ENCODE results near the gene NEXMIF. TPM values are rescaled to one million over a fixed set of nuclear protein-coding genes. Genes with fewer than 3 reads are reported as not detected.
"Not testable (repeated sequence)": the region's sequence is repeated elsewhere in the genome, so short reads cannot be mapped to it uniquely, and the experiment has no call there.

NEXMIF gene
- total RNA-seq, 2 donors from 2014 or later, result 0.70 to 0.94 TPM

DNA sequence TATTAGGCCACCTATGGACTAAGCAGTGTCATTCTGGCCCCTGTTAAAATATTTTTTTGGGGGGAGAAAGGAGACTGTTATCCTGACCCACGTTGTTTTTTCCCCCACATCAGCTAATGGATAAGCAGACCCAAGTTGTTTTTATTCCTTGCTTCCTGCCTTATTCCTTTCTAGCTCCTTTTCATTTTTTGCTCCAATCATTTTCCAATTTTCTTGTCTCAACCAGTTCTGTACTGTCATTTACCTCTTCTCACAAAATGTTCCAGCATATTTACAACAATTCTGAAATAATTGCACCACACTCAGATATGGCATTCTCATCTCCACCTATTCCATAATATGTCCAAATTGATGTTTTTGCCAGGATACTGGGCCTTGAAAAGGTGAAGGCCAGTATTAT is 150.3 kb downstream of the NEXMIF start:
- ATAC-seq, result no peak
- Mint-ChIP-seq H3K36me3 (ENCODE audit: low read depth) (no peaks in the 10 kb centered on the region), H3K4me3 (no peak overlapping the region), H3K4me1 (no peaks in the 10 kb centered on the region), H3K27me3 (no peaks in the 10 kb centered on the region), H3K27ac (no peak overlapping the region)
- no peaks in the 10 kb centered on the region for H3K9me3 ChIP-seq (ENCODE audit: control insufficient read depth, low read length, poor library complexity, severe bottlenecking)
- DNase-seq, result no peak

DNA sequence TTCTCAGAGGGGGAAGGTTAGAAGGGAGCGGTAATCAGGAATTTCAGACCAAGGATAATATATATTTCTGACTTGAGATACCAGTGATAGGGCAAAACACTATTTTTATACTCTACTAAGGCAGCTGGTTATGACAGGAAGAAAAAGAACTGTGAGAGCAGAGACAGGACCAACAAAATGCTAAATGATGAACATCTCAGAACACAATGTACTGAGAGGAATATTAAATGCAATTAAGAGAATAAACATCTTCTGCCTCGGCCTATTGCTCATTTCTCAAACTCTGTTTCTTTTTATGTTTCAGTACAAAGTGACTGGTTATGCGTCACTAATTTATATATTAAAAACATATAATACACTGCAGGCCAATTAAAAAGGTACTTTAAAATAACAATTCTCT is 188.8 kb downstream of the NEXMIF start:
- Mint-ChIP-seq H3K27ac (no peak overlapping the region), H3K27me3 (no peaks in the 10 kb centered on the region), H3K4me3 (no peak overlapping the region), H3K4me1 (no peaks in the 10 kb centered on the region), H3K36me3 (ENCODE audit: low read depth) (no peaks in the 10 kb centered on the region)
- ATAC-seq (no peak), DNase-seq (no peak)
- no peaks in the 10 kb centered on the region for H3K9me3 ChIP-seq (ENCODE audit: control insufficient read depth, low read length, poor library complexity, severe bottlenecking)

DNA sequence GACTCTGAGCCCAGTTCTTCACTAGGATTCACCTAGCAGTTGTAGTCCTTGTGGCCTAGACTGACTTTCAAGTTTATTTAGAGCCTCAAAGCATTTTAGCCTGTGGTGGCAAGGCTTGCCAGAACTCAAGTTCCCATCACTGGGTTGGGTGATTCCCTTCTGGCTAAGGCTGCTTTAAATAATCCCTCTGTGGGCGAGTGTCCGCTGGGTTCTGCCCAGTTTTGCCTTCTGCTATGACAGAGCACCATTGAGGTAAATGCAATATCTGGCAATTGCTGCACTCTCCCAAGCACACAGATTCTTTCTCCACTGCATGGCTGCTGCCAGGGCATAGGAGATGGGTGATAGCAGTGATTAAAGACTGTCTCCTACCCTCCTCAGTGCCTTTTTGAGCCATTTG is 220.0 kb downstream of the NEXMIF start:
- DNase-seq (no peak), ATAC-seq (no peak)
- Mint-ChIP-seq H3K4me3 (no peak overlapping the region), H3K36me3 (ENCODE audit: low read depth) (no peaks in the 10 kb centered on the region), H3K27ac (no peak overlapping the region), H3K27me3 (peaks cover 6% of the 10 kb centered on the region), H3K4me1 (no peaks in the 10 kb centered on the region)
- H3K9me3 ChIP-seq (ENCODE audit: control insufficient read depth, low read length, poor library complexity, severe bottlenecking), result no peaks in the 10 kb centered on the region

DNA sequence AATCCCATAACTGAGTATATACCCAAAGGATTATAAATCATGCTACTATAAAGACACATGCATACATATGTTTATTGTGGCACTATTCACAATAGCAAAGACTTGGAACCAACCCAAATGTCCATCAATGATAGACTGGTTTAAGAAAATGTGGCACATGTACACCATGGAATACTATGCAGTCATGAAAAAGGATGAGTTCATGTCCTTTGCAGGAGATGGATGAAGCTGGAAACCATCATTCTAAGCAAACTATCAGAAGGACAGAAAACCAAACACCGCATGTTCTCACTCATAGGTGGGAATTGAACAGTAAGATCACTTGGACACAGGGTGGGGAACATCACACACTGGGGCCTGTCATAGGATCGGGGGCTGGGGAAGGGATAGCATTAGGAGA is 223.9 kb downstream of the NEXMIF start:
- not testable (repeated sequence) for H3K36me3 Mint-ChIP-seq (ENCODE audit: low read depth); DNase-seq; H3K27ac Mint-ChIP-seq; ATAC-seq; H3K9me3 ChIP-seq (ENCODE audit: control insufficient read depth, low read length, poor library complexity, severe bottlenecking); H3K4me1 Mint-ChIP-seq; H3K4me3 Mint-ChIP-seq; H3K27me3 Mint-ChIP-seq

DNA sequence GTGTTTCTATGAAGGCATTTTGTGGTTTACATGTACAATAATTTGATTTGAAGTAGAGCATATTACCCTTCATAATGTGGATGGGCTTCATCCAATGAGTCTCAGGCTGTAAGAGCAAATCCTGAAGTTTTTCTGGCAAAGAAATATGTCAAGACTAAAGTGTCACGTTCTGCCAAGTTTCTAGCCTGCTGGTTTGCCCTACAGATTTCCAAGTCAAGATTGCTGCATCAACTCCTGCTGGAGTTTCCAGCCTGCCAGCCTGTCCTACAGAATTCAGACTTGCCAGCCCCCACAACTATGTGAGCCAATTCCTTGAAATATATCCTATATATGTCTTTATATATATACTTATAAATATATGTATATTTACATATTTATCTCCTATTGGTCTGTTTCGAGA is 240.8 kb downstream of the NEXMIF start:
- H3K4me3 Mint-ChIP-seq, result no peak overlapping the region
- no peaks in the 10 kb centered on the region for H3K9me3 ChIP-seq (ENCODE audit: control insufficient read depth, low read length, poor library complexity, severe bottlenecking)
- H3K27me3 Mint-ChIP-seq, result no peaks in the 10 kb centered on the region
- no peak overlapping the region for H3K27ac Mint-ChIP-seq
- no peaks in the 10 kb centered on the region for H3K4me1 Mint-ChIP-seq
- H3K36me3 Mint-ChIP-seq (ENCODE audit: low read depth), result no peaks in the 10 kb centered on the region
- ATAC-seq (no peak), DNase-seq (no peak)

Other genes starting within 250 kb of the NEXMIF start
- gene ABCB7, start 230.8 kb upstream of the NEXMIF start, total RNA-seq, result 10 to 100 TPM; 16.7 to 18.9 TPM

All from T-helper 17 cell (primary cell).